HL-60 (cell line): ENCODE data around the gene GAGE1.
"Not testable (repeated sequence)": the region's sequence is repeated elsewhere in the genome, so short reads cannot be mapped to it uniquely, and the experiment has no call there.

Experiments used
- POLR2AphosphoS5 ChIP-seq: IDR thresholded peaks from 2 replicates; pipeline ENCODE4 v1.6.1; 2012; ENCODE audit warnings: low read depth
- SPI1 ChIP-seq: IDR thresholded peaks from 2 replicates; pipeline ENCODE4 v1.6.1; 2012; ENCODE audit warnings: low read depth, mild to moderate bottlenecking, borderline replicate concordance
- TF ChIP-seq, protein P1 (sequence below): IDR thresholded peaks from one replicate; pipeline ENCODE4 v1.5.1; 2011; ENCODE audit warnings: low read length, control low read depth, inconsistent platforms; ENCODE audit not compliant: insufficient read depth

DNA sequence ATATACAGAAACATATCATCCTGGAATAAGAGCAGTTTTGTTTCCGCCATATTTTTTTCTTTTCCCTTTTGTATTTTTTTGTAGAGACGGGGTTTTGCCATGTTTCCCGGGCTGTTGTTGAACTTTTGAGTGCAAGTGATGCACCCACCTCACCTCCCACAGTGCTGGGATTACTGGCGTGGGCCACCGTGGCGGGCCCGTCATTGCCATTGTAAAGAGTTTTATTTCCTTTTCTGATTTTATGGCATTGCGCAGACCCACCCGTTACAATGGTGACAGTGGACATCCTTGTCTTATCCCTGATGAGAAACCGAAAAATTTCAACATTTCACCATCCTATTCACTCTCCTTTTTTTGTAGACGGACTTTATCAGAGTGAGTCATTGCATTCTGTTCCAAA is 30.1 kb upstream of the GAGE1 start:
- TF ChIP-seq, protein P1, sequence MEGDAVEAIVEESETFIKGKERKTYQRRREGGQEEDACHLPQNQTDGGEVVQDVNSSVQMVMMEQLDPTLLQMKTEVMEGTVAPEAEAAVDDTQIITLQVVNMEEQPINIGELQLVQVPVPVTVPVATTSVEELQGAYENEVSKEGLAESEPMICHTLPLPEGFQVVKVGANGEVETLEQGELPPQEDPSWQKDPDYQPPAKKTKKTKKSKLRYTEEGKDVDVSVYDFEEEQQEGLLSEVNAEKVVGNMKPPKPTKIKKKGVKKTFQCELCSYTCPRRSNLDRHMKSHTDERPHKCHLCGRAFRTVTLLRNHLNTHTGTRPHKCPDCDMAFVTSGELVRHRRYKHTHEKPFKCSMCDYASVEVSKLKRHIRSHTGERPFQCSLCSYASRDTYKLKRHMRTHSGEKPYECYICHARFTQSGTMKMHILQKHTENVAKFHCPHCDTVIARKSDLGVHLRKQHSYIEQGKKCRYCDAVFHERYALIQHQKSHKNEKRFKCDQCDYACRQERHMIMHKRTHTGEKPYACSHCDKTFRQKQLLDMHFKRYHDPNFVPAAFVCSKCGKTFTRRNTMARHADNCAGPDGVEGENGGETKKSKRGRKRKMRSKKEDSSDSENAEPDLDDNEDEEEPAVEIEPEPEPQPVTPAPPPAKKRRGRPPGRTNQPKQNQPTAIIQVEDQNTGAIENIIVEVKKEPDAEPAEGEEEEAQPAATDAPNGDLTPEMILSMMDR: not testable (repeated sequence)
- not testable (repeated sequence) for TF ChIP-seq SPI1, POLR2AphosphoS5
